Measurements from ENCODE around the gene SERPINI2.

Gene SERPINI2

DNA sequence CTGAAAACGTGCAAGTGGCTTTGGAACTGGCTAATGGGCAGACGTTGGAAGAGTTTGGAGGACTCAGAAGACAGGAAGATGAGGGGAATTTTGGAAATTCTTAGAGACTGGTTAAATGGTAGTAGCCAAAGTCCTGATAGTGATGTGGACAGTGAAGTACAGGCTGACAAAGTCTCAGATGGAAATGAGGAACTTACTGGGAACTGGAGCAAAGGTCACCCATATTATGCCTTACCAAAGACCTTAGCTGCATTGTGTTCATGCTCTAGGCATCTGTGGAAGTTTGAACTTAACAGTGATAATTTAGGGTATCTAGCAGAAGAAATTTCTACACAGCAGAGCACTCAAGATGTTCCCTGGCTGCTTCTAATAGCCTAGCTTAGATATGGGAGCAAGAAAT, 28.6 kb upstream of the SERPINI2 start:
- TF ChIP-seq PPARA (CRISPR knock-in tag; IDR thresholded peaks at IDR 0.05; ENCODE audit: borderline replicate concordance) (no peak), ISL1 (CRISPR knock-in tag; IDR thresholded peaks at IDR 0.05) (no peak), OSR1 (CRISPR knock-in tag; IDR thresholded peaks at IDR 0.05) (no peak), ZNF565 (CRISPR knock-in tag; conservative IDR thresholded peaks at IDR 0.05; ENCODE audit: low read depth) (no peak), ESRRG (CRISPR knock-in tag; IDR thresholded peaks at IDR 0.05) (no peak), ZFP3 (CRISPR knock-in tag; IDR thresholded peaks at IDR 0.05) (no peak), BACH2 (CRISPR knock-in tag; IDR thresholded peaks at IDR 0.05; ENCODE audit: borderline replicate concordance) (no peak), TCF4 (CRISPR knock-in tag; IDR thresholded peaks at IDR 0.05; ENCODE audit: borderline replicate concordance) (no peak), RARB (CRISPR knock-in tag; IDR thresholded peaks at IDR 0.05) (no peak), CSDC2 (CRISPR knock-in tag; IDR thresholded peaks at IDR 0.05) (no peak), ZNF8 (CRISPR knock-in tag; IDR thresholded peaks at IDR 0.05) (no peak), ARNTL (CRISPR knock-in tag; IDR thresholded peaks at IDR 0.05; ENCODE audit: borderline replicate concordance, low read depth) (no peak), GLIS3 (CRISPR knock-in tag; IDR thresholded peaks at IDR 0.05) (no peak)
- TF ChIP-seq, protein P1, sequence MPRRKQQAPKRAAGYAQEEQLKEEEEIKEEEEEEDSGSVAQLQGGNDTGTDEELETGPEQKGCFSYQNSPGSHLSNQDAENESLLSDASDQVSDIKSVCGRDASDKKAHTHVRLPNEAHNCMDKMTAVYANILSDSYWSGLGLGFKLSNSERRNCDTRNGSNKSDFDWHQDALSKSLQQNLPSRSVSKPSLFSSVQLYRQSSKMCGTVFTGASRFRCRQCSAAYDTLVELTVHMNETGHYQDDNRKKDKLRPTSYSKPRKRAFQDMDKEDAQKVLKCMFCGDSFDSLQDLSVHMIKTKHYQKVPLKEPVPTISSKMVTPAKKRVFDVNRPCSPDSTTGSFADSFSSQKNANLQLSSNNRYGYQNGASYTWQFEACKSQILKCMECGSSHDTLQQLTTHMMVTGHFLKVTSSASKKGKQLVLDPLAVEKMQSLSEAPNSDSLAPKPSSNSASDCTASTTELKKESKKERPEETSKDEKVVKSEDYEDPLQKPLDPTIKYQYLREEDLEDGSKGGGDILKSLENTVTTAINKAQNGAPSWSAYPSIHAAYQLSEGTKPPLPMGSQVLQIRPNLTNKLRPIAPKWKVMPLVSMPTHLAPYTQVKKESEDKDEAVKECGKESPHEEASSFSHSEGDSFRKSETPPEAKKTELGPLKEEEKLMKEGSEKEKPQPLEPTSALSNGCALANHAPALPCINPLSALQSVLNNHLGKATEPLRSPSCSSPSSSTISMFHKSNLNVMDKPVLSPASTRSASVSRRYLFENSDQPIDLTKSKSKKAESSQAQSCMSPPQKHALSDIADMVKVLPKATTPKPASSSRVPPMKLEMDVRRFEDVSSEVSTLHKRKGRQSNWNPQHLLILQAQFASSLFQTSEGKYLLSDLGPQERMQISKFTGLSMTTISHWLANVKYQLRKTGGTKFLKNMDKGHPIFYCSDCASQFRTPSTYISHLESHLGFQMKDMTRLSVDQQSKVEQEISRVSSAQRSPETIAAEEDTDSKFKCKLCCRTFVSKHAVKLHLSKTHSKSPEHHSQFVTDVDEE (CRISPR knock-in tag; IDR thresholded peaks at IDR 0.05): no peak
- TF ChIP-seq, protein P2, sequence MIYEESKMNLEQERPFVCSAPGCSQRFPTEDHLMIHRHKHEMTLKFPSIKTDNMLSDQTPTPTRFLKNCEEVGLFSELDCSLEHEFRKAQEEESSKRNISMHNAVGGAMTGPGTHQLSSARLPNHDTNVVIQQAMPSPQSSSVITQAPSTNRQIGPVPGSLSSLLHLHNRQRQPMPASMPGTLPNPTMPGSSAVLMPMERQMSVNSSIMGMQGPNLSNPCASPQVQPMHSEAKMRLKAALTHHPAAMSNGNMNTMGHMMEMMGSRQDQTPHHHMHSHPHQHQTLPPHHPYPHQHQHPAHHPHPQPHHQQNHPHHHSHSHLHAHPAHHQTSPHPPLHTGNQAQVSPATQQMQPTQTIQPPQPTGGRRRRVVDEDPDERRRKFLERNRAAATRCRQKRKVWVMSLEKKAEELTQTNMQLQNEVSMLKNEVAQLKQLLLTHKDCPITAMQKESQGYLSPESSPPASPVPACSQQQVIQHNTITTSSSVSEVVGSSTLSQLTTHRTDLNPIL (CRISPR knock-in tag; IDR thresholded peaks at IDR 0.05; ENCODE audit: low read depth): no peak
- no peak for ATAC-seq

DNA sequence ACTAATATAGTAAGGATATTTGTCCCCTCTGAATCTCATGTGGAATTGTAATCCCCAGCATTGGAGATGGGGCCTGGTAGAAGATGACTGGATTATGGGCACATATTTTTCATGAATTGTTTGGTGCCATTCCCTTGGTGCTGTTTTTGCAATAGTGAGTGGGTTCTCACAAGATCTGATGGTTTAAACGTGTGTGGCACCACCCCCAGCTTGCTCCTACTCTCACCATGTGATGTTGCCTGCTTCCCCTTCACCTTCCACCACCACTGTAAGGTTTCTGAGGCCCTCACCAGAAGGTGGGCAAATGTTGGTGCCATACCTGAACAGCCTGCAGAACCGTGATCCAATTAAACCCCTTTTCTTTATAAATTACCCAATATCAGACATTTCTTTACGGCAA, 28.1 kb upstream of the SERPINI2 start:
- no peak for TF ChIP-seq ISL1 (CRISPR knock-in tag; IDR thresholded peaks at IDR 0.05)
- TF ChIP-seq TOX (CRISPR knock-in tag; IDR thresholded peaks at IDR 0.05; ENCODE audit: borderline replicate concordance): no peak
- TF ChIP-seq, protein P3, sequence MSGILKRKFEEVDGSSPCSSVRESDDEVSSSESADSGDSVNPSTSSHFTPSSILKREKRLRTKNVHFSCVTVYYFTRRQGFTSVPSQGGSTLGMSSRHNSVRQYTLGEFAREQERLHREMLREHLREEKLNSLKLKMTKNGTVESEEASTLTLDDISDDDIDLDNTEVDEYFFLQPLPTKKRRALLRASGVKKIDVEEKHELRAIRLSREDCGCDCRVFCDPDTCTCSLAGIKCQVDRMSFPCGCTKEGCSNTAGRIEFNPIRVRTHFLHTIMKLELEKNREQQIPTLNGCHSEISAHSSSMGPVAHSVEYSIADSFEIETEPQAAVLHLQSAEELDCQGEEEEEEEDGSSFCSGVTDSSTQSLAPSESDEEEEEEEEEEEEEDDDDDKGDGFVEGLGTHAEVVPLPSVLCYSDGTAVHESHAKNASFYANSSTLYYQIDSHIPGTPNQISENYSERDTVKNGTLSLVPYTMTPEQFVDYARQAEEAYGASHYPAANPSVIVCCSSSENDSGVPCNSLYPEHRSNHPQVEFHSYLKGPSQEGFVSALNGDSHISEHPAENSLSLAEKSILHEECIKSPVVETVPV (CRISPR knock-in tag; IDR thresholded peaks at IDR 0.05): no peak
- no peak for TF ChIP-seq ZNF8 (CRISPR knock-in tag; IDR thresholded peaks at IDR 0.05)
- TF ChIP-seq, protein P4, sequence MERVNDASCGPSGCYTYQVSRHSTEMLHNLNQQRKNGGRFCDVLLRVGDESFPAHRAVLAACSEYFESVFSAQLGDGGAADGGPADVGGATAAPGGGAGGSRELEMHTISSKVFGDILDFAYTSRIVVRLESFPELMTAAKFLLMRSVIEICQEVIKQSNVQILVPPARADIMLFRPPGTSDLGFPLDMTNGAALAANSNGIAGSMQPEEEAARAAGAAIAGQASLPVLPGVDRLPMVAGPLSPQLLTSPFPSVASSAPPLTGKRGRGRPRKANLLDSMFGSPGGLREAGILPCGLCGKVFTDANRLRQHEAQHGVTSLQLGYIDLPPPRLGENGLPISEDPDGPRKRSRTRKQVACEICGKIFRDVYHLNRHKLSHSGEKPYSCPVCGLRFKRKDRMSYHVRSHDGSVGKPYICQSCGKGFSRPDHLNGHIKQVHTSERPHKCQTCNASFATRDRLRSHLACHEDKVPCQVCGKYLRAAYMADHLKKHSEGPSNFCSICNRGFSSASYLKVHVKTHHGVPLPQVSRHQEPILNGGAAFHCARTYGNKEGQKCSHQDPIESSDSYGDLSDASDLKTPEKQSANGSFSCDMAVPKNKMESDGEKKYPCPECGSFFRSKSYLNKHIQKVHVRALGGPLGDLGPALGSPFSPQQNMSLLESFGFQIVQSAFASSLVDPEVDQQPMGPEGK (CRISPR knock-in tag; IDR thresholded peaks at IDR 0.05; ENCODE audit: borderline replicate concordance): no peak
- TF ChIP-seq, protein P1 (CRISPR knock-in tag; IDR thresholded peaks at IDR 0.05): no peak
- no peak for TF ChIP-seq ARNTL (CRISPR knock-in tag; IDR thresholded peaks at IDR 0.05; ENCODE audit: borderline replicate concordance, low read depth)
- TF ChIP-seq ZC3H10 (CRISPR knock-in tag; IDR thresholded peaks at IDR 0.05): no peak
- no peak for TF ChIP-seq TCF4 (CRISPR knock-in tag; IDR thresholded peaks at IDR 0.05; ENCODE audit: borderline replicate concordance)
- no peak for TF ChIP-seq ZNF565 (CRISPR knock-in tag; conservative IDR thresholded peaks at IDR 0.05; ENCODE audit: low read depth)
- no peak for TF ChIP-seq ZFP3 (CRISPR knock-in tag; IDR thresholded peaks at IDR 0.05)
- TF ChIP-seq ZNF70 (CRISPR knock-in tag; IDR thresholded peaks at IDR 0.05): no peak
- TF ChIP-seq PPARA (CRISPR knock-in tag; IDR thresholded peaks at IDR 0.05; ENCODE audit: borderline replicate concordance): no peak
- TF ChIP-seq, protein P5, sequence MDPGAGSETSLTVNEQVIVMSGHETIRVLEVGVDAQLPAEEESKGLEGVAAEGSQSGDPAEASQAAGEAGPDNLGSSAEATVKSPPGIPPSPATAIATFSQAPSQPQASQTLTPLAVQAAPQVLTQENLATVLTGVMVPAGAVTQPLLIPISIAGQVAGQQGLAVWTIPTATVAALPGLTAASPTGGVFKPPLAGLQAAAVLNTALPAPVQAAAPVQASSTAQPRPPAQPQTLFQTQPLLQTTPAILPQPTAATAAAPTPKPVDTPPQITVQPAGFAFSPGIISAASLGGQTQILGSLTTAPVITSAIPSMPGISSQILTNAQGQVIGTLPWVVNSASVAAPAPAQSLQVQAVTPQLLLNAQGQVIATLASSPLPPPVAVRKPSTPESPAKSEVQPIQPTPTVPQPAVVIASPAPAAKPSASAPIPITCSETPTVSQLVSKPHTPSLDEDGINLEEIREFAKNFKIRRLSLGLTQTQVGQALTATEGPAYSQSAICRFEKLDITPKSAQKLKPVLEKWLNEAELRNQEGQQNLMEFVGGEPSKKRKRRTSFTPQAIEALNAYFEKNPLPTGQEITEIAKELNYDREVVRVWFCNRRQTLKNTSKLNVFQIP (CRISPR knock-in tag; IDR thresholded peaks at IDR 0.05; ENCODE audit: borderline replicate concordance, low read depth): no peak
- TF ChIP-seq RARB (CRISPR knock-in tag; IDR thresholded peaks at IDR 0.05): no peak
- no peak for TF ChIP-seq SNAI2 (CRISPR knock-in tag; IDR thresholded peaks at IDR 0.05)
- TF ChIP-seq OSR1 (CRISPR knock-in tag; IDR thresholded peaks at IDR 0.05): no peak
- TF ChIP-seq, protein P2 (CRISPR knock-in tag; IDR thresholded peaks at IDR 0.05; ENCODE audit: low read depth): no peak
- TF ChIP-seq ZFP30 (CRISPR knock-in tag; IDR thresholded peaks at IDR 0.05): no peak
- no peak for TF ChIP-seq GLIS3 (CRISPR knock-in tag; IDR thresholded peaks at IDR 0.05)
- ATAC-seq: no peak

All from SK-N-SH treated with all-trans-retinoic acid at 6 μM for 48 hours (cell line).